A673 (cell line): Measurements from ENCODE around the gene ORM2. TPM values are rescaled to one million over a fixed set of nuclear protein-coding genes. Genes with fewer than 3 reads are reported as not detected.

Experiments used
- BruUV-seq: library from RNA; stranded (reverse); fragments of 400-500 nt; replicated peaks from 2 replicates; lab custom pipeline; 2021; lab: Mats Ljungman, UMichigan
- CTCF ChIA-PET: fragments of 300-600 bp; sonication (Branson Sonifier 250); formaldehyde crosslinking; loops from one replicate; lab custom pipeline; 2022; ENCODE audit warnings: antibody characterized with exemption; lab: Charles Lee
- POLR2A ChIA-PET: fragments of 300-600 bp; sonication (Branson Sonifier 250); formaldehyde crosslinking; loops from one replicate; lab custom pipeline; 2022; ENCODE audit warnings: antibody characterized with exemption; ENCODE audit not compliant: low non-redundant PET; lab: Charles Lee
- DNase-seq: peaks from one replicate; pipeline ENCODE4 v3.0.0-alpha.2; 2015; ENCODE audit warnings: low spot score
- H3K27ac ChIP-seq: fragments of 200-600 bp; sonication (generic); 2 replicates; pipeline ENCODE4 v1.5.1; 2016; ENCODE audit warnings: mixed run types, low read depth, mild to moderate bottlenecking, mixed read lengths, antibody characterized with exemption, low read length; ENCODE audit not compliant: poor library complexity, severe bottlenecking
- H3K27me3 ChIP-seq: fragments of 200-600 bp; sonication (generic); replicated peaks from 2 replicates; pipeline ENCODE4 v1.6.1; 2017; ENCODE audit warnings: mixed run types, low read depth, mild to moderate bottlenecking, mixed read lengths, antibody characterized with exemption, low read length; ENCODE audit not compliant: insufficient read depth, poor library complexity
- H3K36me3 ChIP-seq: fragments of 200-600 bp; sonication (generic); 2 replicates; pipeline ENCODE4 v1.6.1; 2016; ENCODE audit warnings: mixed run types, mild to moderate bottlenecking, mixed read lengths, antibody characterized with exemption, low read length; ENCODE audit not compliant: insufficient read depth, poor library complexity, severe bottlenecking
- H3K4me1 ChIP-seq: fragments of 200-600 bp; sonication (generic); 2 replicates; pipeline ENCODE4 v1.6.1; 2017; ENCODE audit warnings: mixed run types, mild to moderate bottlenecking, mixed read lengths, antibody characterized with exemption, low read length; ENCODE audit not compliant: insufficient read depth, poor library complexity, severe bottlenecking
- H3K4me3 ChIP-seq: fragments of 200-600 bp; sonication (generic); 2 replicates; pipeline ENCODE4 v1.5.1; 2016; ENCODE audit warnings: low read depth, mixed run types, mild to moderate bottlenecking, mixed read lengths, low read length; ENCODE audit not compliant: poor library complexity, severe bottlenecking
- H3K9me3 ChIP-seq: fragments of 200-600 bp; sonication (generic); 2 replicates; pipeline ENCODE4 v1.6.1; 2016; ENCODE audit warnings: mixed run types, low read depth, mild to moderate bottlenecking, mixed read lengths, antibody characterized with exemption, low read length; ENCODE audit not compliant: poor library complexity, severe bottlenecking
- EZH2 ChIP-seq: fragments of 200-600 bp; sonication (generic); IDR thresholded peaks from 2 replicates; pipeline ENCODE4 v1.6.1; 2017; ENCODE audit warnings: borderline replicate concordance, low read depth, mild to moderate bottlenecking, mixed read lengths, antibody characterized with exemption, low read length; ENCODE audit not compliant: poor library complexity, severe bottlenecking
- intact Hi-C: fragments of 100-400 bp; cut with micrococcal nuclease; formaldehyde crosslinking; loops from one replicate; pipeline ENCODE4 v1.10.0; 2022; ENCODE audit not compliant: unreplicated experiment
- total RNA-seq: library from RNA; stranded (reverse); gene quantifications from 2 replicates; pipeline ENCODE4 v1.2.3, GENCODE V29; 2021
- TF ChIP-seq, protein P1 (sequence below): fragments of 300-800, 200-600 bp; sonication (generic); conservative IDR thresholded peaks from 2 replicates; pipeline ENCODE4 v1.5.1; 2017; ENCODE audit warnings: low read depth, mild to moderate bottlenecking, antibody characterized with exemption, low read length, moderate library complexity, mixed read lengths

The ORM2 gene
- total RNA-seq, 1 experiment from 2014 or later, result not detected

DNA sequence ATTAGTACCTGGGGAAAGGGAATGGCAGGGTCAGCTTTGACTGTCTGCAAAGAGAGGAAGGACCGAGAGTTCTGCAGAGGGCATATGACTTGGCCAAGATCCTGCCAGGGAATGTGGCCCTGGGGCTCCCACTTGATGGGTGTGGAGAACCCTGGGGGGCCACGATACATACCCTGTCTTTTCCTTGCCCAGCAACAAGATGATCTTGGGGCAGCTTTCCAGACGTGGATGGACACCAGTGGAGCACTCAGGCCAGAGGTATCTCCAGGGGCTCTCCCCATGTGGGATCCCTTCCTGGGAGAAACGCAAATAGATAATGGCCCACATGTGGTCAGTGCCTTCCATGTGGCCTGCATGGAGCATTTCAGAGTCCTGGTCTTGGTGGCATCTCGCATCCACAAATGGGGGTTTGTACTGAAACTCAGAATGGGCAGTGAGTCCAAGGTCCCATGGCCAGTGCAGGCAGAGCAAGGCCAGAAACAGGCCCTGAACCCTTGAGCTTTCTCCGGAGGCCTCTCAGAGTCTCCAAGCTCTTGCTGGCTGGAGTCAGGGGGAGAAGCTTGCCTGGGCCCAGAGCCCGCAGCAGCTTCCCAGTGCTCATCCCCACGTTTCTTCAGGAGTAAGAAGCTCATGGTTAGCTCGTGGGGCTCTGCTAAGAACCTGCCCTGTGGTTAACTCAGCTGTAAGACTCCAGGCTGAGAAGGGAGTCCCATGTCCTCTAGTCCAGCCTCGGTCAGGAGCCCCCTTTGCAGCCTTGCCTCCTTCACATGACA is 25.1 kb upstream of the ORM2 start:
- Histone ChIP-seq H3K27me3 (no peaks in the 10 kb centered on the region), H3K36me3 (no peaks in the 10 kb centered on the region), H3K4me1 (no peaks in the 10 kb centered on the region), H3K4me3 (no peak overlapping the region), H3K9me3 (no peaks in the 10 kb centered on the region), H3K27ac (no peak overlapping the region)
- ChIA-PET POLR2A (no interaction called here), CTCF (interaction anchor here (1.0 to 1.1 kb wide), 3 partner anchors 14 to 222 kb away, joined by 3 to 6 read pairs (median 4); no protein-coding TSS in a partner anchor)
- BruUV-seq, result no TSS peak
- intact Hi-C loops, result loop anchor here (1.0 kb wide), 1 partner anchor 196 kb away; no protein-coding TSS in a partner anchor
- TF ChIP-seq EZH2, result no peak
- TF ChIP-seq, protein P1, sequence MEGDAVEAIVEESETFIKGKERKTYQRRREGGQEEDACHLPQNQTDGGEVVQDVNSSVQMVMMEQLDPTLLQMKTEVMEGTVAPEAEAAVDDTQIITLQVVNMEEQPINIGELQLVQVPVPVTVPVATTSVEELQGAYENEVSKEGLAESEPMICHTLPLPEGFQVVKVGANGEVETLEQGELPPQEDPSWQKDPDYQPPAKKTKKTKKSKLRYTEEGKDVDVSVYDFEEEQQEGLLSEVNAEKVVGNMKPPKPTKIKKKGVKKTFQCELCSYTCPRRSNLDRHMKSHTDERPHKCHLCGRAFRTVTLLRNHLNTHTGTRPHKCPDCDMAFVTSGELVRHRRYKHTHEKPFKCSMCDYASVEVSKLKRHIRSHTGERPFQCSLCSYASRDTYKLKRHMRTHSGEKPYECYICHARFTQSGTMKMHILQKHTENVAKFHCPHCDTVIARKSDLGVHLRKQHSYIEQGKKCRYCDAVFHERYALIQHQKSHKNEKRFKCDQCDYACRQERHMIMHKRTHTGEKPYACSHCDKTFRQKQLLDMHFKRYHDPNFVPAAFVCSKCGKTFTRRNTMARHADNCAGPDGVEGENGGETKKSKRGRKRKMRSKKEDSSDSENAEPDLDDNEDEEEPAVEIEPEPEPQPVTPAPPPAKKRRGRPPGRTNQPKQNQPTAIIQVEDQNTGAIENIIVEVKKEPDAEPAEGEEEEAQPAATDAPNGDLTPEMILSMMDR, result no peak
- DNase-seq, result no peak

DNA sequence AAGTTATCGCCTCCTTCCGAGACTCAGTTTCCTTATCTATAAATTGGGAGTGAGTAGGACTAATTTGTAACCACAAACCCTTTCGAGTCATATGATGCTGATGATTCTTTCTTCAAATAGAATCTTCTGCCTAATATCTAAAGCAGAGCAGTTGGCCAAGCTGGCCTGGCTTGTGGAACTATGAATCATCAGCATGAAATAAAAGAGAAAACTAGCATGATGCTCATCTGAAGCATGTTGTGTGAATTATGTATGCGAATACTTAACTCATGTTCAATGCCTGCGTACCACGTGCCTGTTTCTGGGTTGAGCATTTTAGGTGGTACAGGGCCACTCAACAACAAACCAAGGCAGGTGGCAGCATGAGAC is 21.8 kb upstream of the ORM2 start:
- ChIA-PET CTCF (no interaction called here), POLR2A (no interaction called here)
- BruUV-seq, result no TSS peak
- H3K9me3 ChIP-seq, result no peaks in the 10 kb centered on the region
- H3K4me3 ChIP-seq, result no peak overlapping the region
- TF ChIP-seq EZH2, result no peak
- TF ChIP-seq, protein P1, result no peak
- H3K27ac ChIP-seq, result no peak overlapping the region
- no peaks in the 10 kb centered on the region for H3K36me3 ChIP-seq
- no peaks in the 10 kb centered on the region for H3K27me3 ChIP-seq
- intact Hi-C loops, result no loop called here
- H3K4me1 ChIP-seq, result no peaks in the 10 kb centered on the region
- DNase-seq, result no peak

DNA sequence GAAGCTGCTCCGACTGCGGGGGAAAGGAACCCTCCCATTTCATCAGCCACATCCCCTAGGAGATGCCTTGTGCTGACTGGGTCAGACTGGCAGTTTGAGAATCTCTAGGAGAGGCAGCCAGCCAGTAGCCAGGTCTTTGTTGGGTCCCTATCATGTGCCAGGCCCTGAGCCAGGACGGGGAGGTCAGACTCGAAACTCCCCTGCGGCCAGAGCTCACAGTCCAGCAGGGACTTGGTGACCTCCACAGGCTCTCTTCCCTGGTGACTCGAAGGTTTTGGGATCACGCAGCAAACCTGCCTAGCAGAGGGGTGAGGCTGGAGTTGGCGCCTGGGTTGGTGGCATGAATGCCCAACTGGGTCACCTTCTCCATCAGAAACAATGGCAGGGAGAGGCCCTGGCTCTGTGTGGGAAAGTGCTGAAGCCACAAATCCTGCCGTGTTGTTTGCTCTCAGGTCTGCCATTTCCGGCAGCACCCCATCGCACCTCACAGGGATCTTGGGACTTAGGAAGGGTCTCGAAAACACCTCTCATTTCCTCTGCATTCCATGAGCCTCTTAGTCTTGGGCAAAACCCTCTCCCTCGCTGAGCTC is 21.2 kb upstream of the ORM2 start:
- BruUV-seq, result no TSS peak
- no peak for DNase-seq
- Histone ChIP-seq H3K4me1 (no peaks in the 10 kb centered on the region), H3K36me3 (no peaks in the 10 kb centered on the region), H3K9me3 (no peaks in the 10 kb centered on the region), H3K27me3 (no peaks in the 10 kb centered on the region), H3K27ac (no peak overlapping the region), H3K4me3 (no peak overlapping the region)
- no peak for TF ChIP-seq EZH2
- TF ChIP-seq, protein P1, result no peak
- intact Hi-C loops, result no loop called here
- ChIA-PET CTCF (no interaction called here), POLR2A (no interaction called here)
